ENCODE results near the gene PRDM8. TPM values are rescaled to one million over a fixed set of nuclear protein-coding genes. Genes with fewer than 3 reads are reported as not detected.
"Not testable (repeated sequence)": the region's sequence is repeated elsewhere in the genome, so short reads cannot be mapped to it uniquely, and the experiment has no call there.

The PRDM8 gene
- total RNA-seq, 1 donor from 2014 or later = 1.7 TPM

DNA sequence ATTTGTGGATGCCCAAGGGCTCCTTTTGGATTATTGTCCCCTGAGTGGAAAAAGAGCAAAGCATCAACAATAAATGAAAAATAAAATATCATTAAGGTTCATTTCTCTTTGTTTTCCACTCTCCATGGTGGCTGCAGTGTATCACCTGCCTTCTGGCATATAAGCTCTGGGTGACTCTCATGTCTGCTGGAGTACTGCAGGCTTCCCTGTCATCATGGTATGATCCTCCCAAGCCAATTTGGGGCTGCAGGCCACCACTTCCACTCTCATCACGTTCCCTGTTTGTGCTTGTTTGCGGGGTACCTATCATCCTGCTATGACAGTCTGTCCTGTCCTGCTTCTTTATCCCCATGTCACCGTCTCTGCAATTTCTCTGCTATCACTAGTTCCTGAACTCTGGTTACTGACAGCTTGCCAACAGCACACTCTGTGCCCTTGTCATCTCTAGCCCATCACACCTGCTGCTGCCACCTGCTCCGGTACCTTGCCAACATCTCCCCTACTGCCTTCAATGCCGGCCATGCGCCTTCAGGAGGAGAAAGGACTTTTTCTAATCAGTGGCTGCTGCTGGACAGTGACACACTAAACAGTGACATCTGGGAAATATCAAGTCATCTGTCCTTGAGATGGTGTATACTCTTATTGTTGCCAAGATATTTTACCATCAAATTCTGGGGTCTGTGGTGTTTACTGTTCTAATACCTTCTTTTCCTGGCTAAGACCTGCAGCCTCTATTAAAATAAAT is 46.1 kb downstream of the PRDM8 start:
- Histone ChIP-seq H3K4me3 (no peak overlapping the region), H3K27ac (no peak overlapping the region), H3K27me3 (peaks cover 16% of the 10 kb centered on the region), H3K36me3 (no peaks in the 10 kb centered on the region), H3K9me3 (no peaks in the 10 kb centered on the region), H3K4me1 (no peaks in the 10 kb centered on the region)
- ATAC-seq (no peak), DNase-seq (no peak)
- intact Hi-C loops (cut with DNase I) = no loop called here
- TF ChIP-seq, protein P1, sequence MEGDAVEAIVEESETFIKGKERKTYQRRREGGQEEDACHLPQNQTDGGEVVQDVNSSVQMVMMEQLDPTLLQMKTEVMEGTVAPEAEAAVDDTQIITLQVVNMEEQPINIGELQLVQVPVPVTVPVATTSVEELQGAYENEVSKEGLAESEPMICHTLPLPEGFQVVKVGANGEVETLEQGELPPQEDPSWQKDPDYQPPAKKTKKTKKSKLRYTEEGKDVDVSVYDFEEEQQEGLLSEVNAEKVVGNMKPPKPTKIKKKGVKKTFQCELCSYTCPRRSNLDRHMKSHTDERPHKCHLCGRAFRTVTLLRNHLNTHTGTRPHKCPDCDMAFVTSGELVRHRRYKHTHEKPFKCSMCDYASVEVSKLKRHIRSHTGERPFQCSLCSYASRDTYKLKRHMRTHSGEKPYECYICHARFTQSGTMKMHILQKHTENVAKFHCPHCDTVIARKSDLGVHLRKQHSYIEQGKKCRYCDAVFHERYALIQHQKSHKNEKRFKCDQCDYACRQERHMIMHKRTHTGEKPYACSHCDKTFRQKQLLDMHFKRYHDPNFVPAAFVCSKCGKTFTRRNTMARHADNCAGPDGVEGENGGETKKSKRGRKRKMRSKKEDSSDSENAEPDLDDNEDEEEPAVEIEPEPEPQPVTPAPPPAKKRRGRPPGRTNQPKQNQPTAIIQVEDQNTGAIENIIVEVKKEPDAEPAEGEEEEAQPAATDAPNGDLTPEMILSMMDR (IDR thresholded peaks at IDR 0.05) = no peak

DNA sequence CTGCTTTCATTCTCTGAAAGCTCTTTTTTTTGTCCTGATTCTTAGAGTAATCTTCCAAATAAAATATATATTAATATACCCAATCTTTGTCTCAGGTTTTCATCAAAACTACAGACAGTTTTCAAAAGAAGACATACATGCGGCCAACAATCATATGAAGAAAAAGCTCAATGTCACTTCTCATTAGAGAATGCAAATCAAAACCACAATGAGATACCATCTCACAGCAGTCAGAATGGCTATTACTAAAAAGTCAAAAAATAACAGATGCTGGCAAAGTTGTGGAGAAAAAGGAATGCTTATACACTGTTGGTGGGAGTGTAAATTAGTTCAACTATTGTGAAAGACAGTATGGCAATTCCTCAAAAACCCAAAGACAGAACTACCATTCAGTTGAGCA is 50.2 kb downstream of the PRDM8 start:
- H3K36me3 ChIP-seq; intact Hi-C loops (cut with DNase I); ATAC-seq; H3K4me3 ChIP-seq; H3K9me3 ChIP-seq; H3K4me1 ChIP-seq; DNase-seq; H3K27ac ChIP-seq: not testable (repeated sequence)
- peaks cover 17% of the 10 kb centered on the region for H3K27me3 ChIP-seq

DNA sequence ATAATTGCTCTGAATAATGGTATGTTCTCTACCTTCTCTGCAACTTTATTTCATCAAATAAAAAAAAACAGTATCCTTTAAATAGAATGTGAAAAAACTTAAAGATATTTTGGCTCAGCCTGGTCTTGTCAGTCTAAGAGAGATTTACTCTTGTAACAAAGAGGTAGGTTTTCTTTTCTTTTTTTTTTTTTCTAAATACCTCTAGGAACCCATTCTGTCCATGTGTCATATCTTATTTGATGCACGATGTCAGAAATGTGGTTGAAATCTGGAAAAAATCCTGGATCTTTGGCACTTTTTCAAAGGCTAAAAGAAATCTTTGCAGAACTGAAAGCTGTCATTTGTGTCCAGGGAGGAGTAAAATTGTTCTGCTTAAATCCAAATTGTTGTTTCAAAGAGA is 51.8 kb downstream of the PRDM8 start:
- no peak for DNase-seq
- H3K4me3 ChIP-seq = no peak overlapping the region

DNA sequence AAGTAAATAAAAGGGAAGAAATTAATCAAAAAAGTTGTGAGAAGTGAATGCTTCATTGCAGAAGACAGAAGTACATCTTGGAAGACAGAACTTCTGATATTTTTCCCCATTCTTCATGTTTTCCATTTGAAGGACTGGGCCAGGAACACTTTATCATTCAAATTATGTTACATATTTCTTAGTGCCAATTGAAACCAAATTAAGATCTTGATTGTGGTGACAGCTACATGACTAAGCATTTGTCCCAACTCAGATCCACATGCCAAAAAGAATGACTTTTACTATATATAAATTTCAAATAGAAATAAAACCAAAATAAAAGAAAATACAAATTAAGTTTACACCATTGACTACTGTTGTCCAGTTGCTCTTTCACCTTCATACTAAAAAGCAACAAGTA is 55.1 kb downstream of the PRDM8 start:
- intact Hi-C loops (cut with DNase I) = no loop called here
- no peak overlapping the region for H3K27ac ChIP-seq
- TF ChIP-seq, protein P1 (IDR thresholded peaks at IDR 0.05) = no peak
- DNase-seq = no peak
- H3K27me3 ChIP-seq = peaks cover 16% of the 10 kb centered on the region
- no peaks in the 10 kb centered on the region for H3K36me3 ChIP-seq
- H3K9me3 ChIP-seq = no peaks in the 10 kb centered on the region
- H3K4me3 ChIP-seq = no peak overlapping the region
- H3K4me1 ChIP-seq = no peaks in the 10 kb centered on the region
- no peak for ATAC-seq

More for the DNA sequence above, 51.8 kb downstream of the PRDM8 start:
- intact Hi-C loops (cut with DNase I) = no loop called here
- H3K9me3 ChIP-seq = no peaks in the 10 kb centered on the region
- no peaks in the 10 kb centered on the region for H3K36me3 ChIP-seq
- no peak overlapping the region for H3K27ac ChIP-seq
- peaks cover 10% of the 10 kb centered on the region for H3K27me3 ChIP-seq
- H3K4me1 ChIP-seq = no peaks in the 10 kb centered on the region
- TF ChIP-seq, protein P1 (IDR thresholded peaks at IDR 0.05) = no peak
- no peak for ATAC-seq

DNA sequence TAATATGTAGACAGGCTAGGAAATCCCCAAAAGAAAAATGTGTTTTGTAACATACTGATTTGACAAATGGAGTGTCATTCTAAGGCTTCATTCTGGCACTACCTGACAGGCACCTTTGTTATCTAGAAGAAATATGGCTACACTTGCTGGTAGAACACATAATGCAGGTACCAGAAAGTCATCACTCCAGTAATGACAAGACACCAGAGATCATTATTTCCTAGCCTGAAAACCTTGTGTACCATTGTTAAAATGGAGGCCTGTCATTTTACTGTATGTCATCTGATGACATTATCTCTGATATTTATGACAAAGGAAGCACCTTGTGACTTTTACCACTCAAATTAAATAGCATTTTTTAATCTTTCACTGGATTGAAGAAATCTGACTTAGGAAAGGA is 55.6 kb downstream of the PRDM8 start:
- intact Hi-C loops (cut with DNase I) = no loop called here

DNA sequence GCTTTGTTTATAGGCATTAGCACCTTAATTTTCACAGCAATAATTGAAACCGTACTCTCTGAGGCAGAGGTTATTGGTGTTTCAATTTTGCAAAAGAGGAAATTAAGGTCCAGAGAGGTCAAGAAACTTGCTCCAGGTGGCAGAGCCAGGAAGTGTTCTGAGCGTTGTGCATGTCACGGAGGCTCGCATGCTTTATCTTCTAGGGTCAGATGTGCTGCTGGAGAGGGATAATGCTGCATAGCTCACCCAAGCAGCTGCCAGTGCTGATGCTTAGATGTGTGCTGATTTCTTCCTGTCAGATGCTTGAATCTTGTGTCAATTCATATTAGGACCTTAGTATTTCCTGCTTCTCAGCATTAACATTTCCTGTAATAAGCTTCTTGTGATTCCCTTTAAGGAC is 56.2 kb downstream of the PRDM8 start:
- H3K27ac ChIP-seq = no peak overlapping the region
- no peaks in the 10 kb centered on the region for H3K4me1 ChIP-seq

More for the DNA sequence above, 55.6 kb downstream of the PRDM8 start:
- no peak for DNase-seq
- Histone ChIP-seq H3K27ac (no peak overlapping the region), H3K36me3 (no peaks in the 10 kb centered on the region), H3K4me1 (no peaks in the 10 kb centered on the region), H3K9me3 (no peaks in the 10 kb centered on the region), H3K4me3 (no peak overlapping the region), H3K27me3 (peaks cover 16% of the 10 kb centered on the region)
- ATAC-seq = no peak
- TF ChIP-seq, protein P1 (IDR thresholded peaks at IDR 0.05) = no peak

More for the DNA sequence above, 56.2 kb downstream of the PRDM8 start:
- no peaks in the 10 kb centered on the region for H3K9me3 ChIP-seq
- intact Hi-C loops (cut with DNase I) = no loop called here
- TF ChIP-seq, protein P1 (IDR thresholded peaks at IDR 0.05) = no peak
- ATAC-seq (no peak), DNase-seq (no peak)
- H3K4me3 ChIP-seq = no peak overlapping the region
- H3K36me3 ChIP-seq = no peaks in the 10 kb centered on the region
- H3K27me3 ChIP-seq = peaks cover 16% of the 10 kb centered on the region

Other genes starting within 250 kb of the PRDM8 start
- 67.4 TPM for gene ANTXR2, start 124.3 kb upstream of the PRDM8 start, total RNA-seq
- gene FGF5, start 69.2 kb downstream of the PRDM8 start, total RNA-seq = not detected
- gene CFAP299, start 138.2 kb downstream of the PRDM8 start, total RNA-seq = not detected

Measured in upper lobe of right lung (tissue), 1 donor.